ENCODE data around the gene ZNF148. TPM values are rescaled to one million over a fixed set of nuclear protein-coding genes. Genes with fewer than 3 reads are reported as not detected.

The ZNF148 gene
- total RNA-seq, 2 experiments from 2014 or later = 30.9 to 34.0 TPM

DNA sequence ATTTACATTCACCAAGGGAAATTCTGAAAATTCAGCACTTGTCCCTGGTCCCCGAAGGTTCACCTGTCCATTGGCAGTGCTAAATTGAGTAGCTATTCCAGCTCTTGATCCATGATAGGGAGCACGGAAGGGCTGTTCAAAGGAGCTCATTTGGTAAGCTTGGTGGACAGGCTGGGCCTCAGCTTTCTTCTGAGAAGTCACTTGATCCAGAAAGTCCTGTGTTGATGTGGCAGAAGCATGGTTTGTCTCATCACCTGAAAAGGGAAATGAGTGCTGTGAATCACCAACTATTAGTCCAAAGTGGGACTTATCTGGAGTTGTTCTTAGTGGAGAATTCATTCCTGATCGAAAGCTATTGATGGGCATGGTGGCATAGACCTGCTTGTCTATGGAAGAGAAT, 142.7 kb downstream of the ZNF148 start:
- H3K9me3 ChIP-seq (ENCODE audit: control insufficient read depth in 1 of 2, insufficient read depth in 1 of 2, low read length in 2 of 2) = peaks cover 0 to 3% of the 10 kb centered on the region in 2 experiments
- Mint-ChIP-seq H3K4me3 (no peak overlapping the region), H3K27me3 (no peaks in the 10 kb centered on the region), H3K36me3 (ENCODE audit: low read depth) (peaks cover 64% of the 10 kb centered on the region), H3K27ac (no peak overlapping the region), H3K9me3 (peaks cover 3% of the 10 kb centered on the region), H3K4me1 (ENCODE audit: low read depth) (no peaks in the 10 kb centered on the region)
- H3K36me3 ChIP-seq (ENCODE audit: insufficient read depth, low read length) = peaks cover 34% of the 10 kb centered on the region
- CTCF ChIA-PET = no interaction called here
- H3K4me3 ChIP-seq (ENCODE audit: low read length) = no peak overlapping the region
- POLR2A ChIA-PET = no interaction called here
- H3K4me1 ChIP-seq (ENCODE audit: insufficient read depth, low read length) = no peaks in the 10 kb centered on the region
- ATAC-seq (ENCODE audit: poor library complexity) (no peak), DNase-seq (no peak)
- intact Hi-C loops (cut with DNase I, micrococcal nuclease) = no loop called here
- no peaks in the 10 kb centered on the region for H3K27me3 ChIP-seq (ENCODE audit: control insufficient read depth in 1 of 2, insufficient read depth in 2 of 2, low read length in 2 of 2)
- no peak overlapping the region for H3K27ac ChIP-seq (ENCODE audit: low read depth in 1 of 2, low read length in 2 of 2)
- TF ChIP-seq, protein P1, sequence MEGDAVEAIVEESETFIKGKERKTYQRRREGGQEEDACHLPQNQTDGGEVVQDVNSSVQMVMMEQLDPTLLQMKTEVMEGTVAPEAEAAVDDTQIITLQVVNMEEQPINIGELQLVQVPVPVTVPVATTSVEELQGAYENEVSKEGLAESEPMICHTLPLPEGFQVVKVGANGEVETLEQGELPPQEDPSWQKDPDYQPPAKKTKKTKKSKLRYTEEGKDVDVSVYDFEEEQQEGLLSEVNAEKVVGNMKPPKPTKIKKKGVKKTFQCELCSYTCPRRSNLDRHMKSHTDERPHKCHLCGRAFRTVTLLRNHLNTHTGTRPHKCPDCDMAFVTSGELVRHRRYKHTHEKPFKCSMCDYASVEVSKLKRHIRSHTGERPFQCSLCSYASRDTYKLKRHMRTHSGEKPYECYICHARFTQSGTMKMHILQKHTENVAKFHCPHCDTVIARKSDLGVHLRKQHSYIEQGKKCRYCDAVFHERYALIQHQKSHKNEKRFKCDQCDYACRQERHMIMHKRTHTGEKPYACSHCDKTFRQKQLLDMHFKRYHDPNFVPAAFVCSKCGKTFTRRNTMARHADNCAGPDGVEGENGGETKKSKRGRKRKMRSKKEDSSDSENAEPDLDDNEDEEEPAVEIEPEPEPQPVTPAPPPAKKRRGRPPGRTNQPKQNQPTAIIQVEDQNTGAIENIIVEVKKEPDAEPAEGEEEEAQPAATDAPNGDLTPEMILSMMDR (IDR thresholded peaks at IDR 0.05) = no peak

DNA sequence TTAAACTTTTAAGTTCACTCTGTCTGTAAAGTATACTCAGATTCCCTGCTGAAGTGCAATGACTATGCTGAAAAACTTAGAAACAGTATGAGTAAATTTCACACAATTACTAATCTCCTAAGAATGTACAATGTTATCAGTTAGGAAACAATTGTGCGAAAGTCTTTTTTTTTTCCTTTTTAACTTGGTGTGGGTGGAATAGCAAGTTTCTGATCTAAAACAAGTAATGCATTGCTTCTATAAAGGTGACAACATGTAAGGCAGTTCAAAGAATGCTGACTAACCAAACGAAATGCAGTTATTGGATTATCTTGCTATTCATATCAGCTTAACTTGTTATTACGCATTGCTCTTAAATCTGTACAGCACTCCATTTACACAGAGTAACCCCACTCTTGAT, 143.2 kb downstream of the ZNF148 start:
- intact Hi-C loops (cut with DNase I, micrococcal nuclease) = no loop called here
- POLR2A ChIA-PET = no interaction called here
- CTCF ChIA-PET = no interaction called here

DNA sequence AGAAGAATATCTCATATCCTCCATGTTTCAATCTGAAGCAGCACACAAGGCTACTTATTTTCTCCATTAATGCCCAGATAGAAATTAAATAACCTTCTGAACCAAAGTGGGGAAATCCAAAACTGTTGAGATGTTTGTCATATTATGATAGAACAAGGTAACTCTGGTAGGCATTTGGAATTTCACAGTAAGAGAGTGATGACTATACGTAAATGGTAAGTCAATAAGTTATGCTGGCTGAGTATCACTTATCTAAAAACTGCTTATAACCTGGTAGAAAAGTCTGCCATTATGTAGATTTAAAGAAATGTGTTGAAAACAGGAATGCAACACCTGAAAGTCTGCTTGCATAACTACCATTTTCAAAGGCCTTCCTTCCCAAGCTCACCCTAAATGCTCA, 145.4 kb downstream of the ZNF148 start:
- Mint-ChIP-seq H3K4me3 (no peak overlapping the region), H3K27ac (no peak overlapping the region), H3K9me3 (no peaks in the 10 kb centered on the region), H3K27me3 (no peaks in the 10 kb centered on the region), H3K4me1 (ENCODE audit: low read depth) (no peaks in the 10 kb centered on the region), H3K36me3 (ENCODE audit: low read depth) (peaks cover 42% of the 10 kb centered on the region)
- DNase-seq = no peak
- no peaks in the 10 kb centered on the region for H3K4me1 ChIP-seq (ENCODE audit: insufficient read depth, low read length)
- no peak for ATAC-seq (ENCODE audit: poor library complexity)
- intact Hi-C loops (cut with DNase I, micrococcal nuclease) = no loop called here
- H3K36me3 ChIP-seq (ENCODE audit: insufficient read depth, low read length) = peaks cover 30% of the 10 kb centered on the region
- H3K9me3 ChIP-seq (ENCODE audit: control insufficient read depth in 1 of 2, insufficient read depth in 1 of 2, low read length in 2 of 2) = no peaks in the 10 kb centered on the region
- no peak overlapping the region for H3K27ac ChIP-seq (ENCODE audit: low read depth in 1 of 2, low read length in 2 of 2)
- POLR2A ChIA-PET = no interaction called here
- TF ChIP-seq, protein P1 (IDR thresholded peaks at IDR 0.05) = no peak
- CTCF ChIA-PET = interaction anchor here (0.6 kb wide), 1 partner anchor 209 kb away, joined by 3 read pairs; no protein-coding TSS in a partner anchor
- no peaks in the 10 kb centered on the region for H3K27me3 ChIP-seq (ENCODE audit: control insufficient read depth in 1 of 2, insufficient read depth in 2 of 2, low read length in 2 of 2)
- H3K4me3 ChIP-seq (ENCODE audit: low read length) = no peak overlapping the region

More for the DNA sequence above, 143.2 kb downstream of the ZNF148 start:
- Mint-ChIP-seq H3K27ac (no peak overlapping the region), H3K4me1 (ENCODE audit: low read depth) (no peaks in the 10 kb centered on the region), H3K4me3 (no peak overlapping the region), H3K9me3 (peaks cover 3% of the 10 kb centered on the region), H3K36me3 (ENCODE audit: low read depth) (peaks cover 61% of the 10 kb centered on the region), H3K27me3 (no peaks in the 10 kb centered on the region)
- no peaks in the 10 kb centered on the region for H3K4me1 ChIP-seq (ENCODE audit: insufficient read depth, low read length)
- no peak overlapping the region for H3K27ac ChIP-seq (ENCODE audit: low read depth in 1 of 2, low read length in 2 of 2)
- H3K9me3 ChIP-seq (ENCODE audit: control insufficient read depth in 1 of 2, insufficient read depth in 1 of 2, low read length in 2 of 2) = peaks cover 0 to 3% of the 10 kb centered on the region in 2 experiments
- H3K36me3 ChIP-seq (ENCODE audit: insufficient read depth, low read length) = peaks cover 34% of the 10 kb centered on the region
- ATAC-seq (ENCODE audit: poor library complexity) (no peak), DNase-seq (no peak)
- H3K4me3 ChIP-seq (ENCODE audit: low read length) = no peak overlapping the region
- TF ChIP-seq, protein P1 (IDR thresholded peaks at IDR 0.05) = no peak
- no peaks in the 10 kb centered on the region for H3K27me3 ChIP-seq (ENCODE audit: control insufficient read depth in 1 of 2, insufficient read depth in 2 of 2, low read length in 2 of 2)

Measured in CD4-positive, alpha-beta T cell (primary cell).